ENCODE data around the gene SKAP1. TPM values are rescaled to one million over a fixed set of nuclear protein-coding genes. Genes with fewer than 3 reads are reported as not detected.

Gene SKAP1
- total RNA-seq, 1 donor from 2014 or later, result 0.69 TPM

- peaks cover 27% of the 10 kb centered on the region for H3K27me3 Mint-ChIP-seq
- H3K4me3 Mint-ChIP-seq (ENCODE audit: low read depth), result no peak overlapping the region
These were observed 8.6 kb upstream of the SKAP1 start for GRCh38 chr17:48438516-48439061.

GRCh38 chr17:48433896-48434295, 3.9 kb upstream of the SKAP1 start:
- DNase-seq (ENCODE audit: low spot score, unreplicated experiment), result no peak
- Mint-ChIP-seq H3K36me3 (ENCODE audit: insufficient read depth) (no peaks in the 10 kb centered on the region), H3K9me3 (ENCODE audit: low read depth) (no peaks in the 10 kb centered on the region), H3K4me1 (ENCODE audit: low read depth) (peaks cover 25% of the 10 kb centered on the region), H3K4me3 (ENCODE audit: low read depth) (no peak overlapping the region), H3K27me3 (peaks cover 63% of the 10 kb centered on the region), H3K27ac (no peak overlapping the region)
- TF ChIP-seq CTCF (IDR thresholded peaks at IDR 0.05; ENCODE audit: unreplicated experiment), result no peak

More at GRCh38 chr17:48438516-48439061, 8.6 kb upstream of the SKAP1 start:
- no peaks in the 10 kb centered on the region for H3K36me3 Mint-ChIP-seq (ENCODE audit: insufficient read depth)
- no peak for DNase-seq (ENCODE audit: low spot score, unreplicated experiment)
- H3K4me1 Mint-ChIP-seq (ENCODE audit: low read depth), result peaks cover 29% of the 10 kb centered on the region
- H3K9me3 Mint-ChIP-seq (ENCODE audit: low read depth), result no peaks in the 10 kb centered on the region
- TF ChIP-seq CTCF (IDR thresholded peaks at IDR 0.05; ENCODE audit: unreplicated experiment), result no peak
- H3K27ac Mint-ChIP-seq, result no peak overlapping the region

GRCh38 chr17:48432820-48433775, 3.1 kb upstream of the SKAP1 start:
- Mint-ChIP-seq H3K36me3 (ENCODE audit: insufficient read depth) (no peaks in the 10 kb centered on the region), H3K4me1 (ENCODE audit: low read depth) (peaks cover 27% of the 10 kb centered on the region), H3K9me3 (ENCODE audit: low read depth) (no peaks in the 10 kb centered on the region), H3K4me3 (ENCODE audit: low read depth) (no peak overlapping the region), H3K27me3 (peaks cover 71% of the 10 kb centered on the region), H3K27ac (no peak overlapping the region)
- TF ChIP-seq CTCF (IDR thresholded peaks at IDR 0.05; ENCODE audit: unreplicated experiment), result no peak
- no peak for DNase-seq (ENCODE audit: low spot score, unreplicated experiment)

GRCh38 chr17:48429156-48429555, 858 bp downstream of the SKAP1 start:
- Mint-ChIP-seq H3K27me3 (peaks cover 48% of the 10 kb centered on the region), H3K4me3 (ENCODE audit: low read depth) (no peak overlapping the region), H3K4me1 (ENCODE audit: low read depth) (peaks cover 42% of the 10 kb centered on the region), H3K9me3 (ENCODE audit: low read depth) (no peaks in the 10 kb centered on the region), H3K36me3 (ENCODE audit: insufficient read depth) (no peaks in the 10 kb centered on the region), H3K27ac (no peak overlapping the region)
- TF ChIP-seq CTCF (IDR thresholded peaks at IDR 0.05; ENCODE audit: unreplicated experiment), result no peak
- DNase-seq (ENCODE audit: low spot score, unreplicated experiment), result no peak

- Mint-ChIP-seq H3K27me3 (peaks cover 46% of the 10 kb centered on the region), H3K4me1 (ENCODE audit: low read depth) (peaks cover 28% of the 10 kb centered on the region)
These were observed 2.4 kb downstream of the SKAP1 start for GRCh38 chr17:48427598-48427997.

More at GRCh38 chr17:48427598-48427997, 2.4 kb downstream of the SKAP1 start:
- Mint-ChIP-seq H3K36me3 (ENCODE audit: insufficient read depth) (no peaks in the 10 kb centered on the region), H3K9me3 (ENCODE audit: low read depth) (no peaks in the 10 kb centered on the region), H3K27ac (no peak overlapping the region), H3K4me3 (ENCODE audit: low read depth) (no peak overlapping the region)
- TF ChIP-seq CTCF (IDR thresholded peaks at IDR 0.05; ENCODE audit: unreplicated experiment), result no peak
- DNase-seq (ENCODE audit: low spot score, unreplicated experiment), result no peak

Measured in progenitor cell of endocrine pancreas (in vitro differentiated cells).